ENCODE data around the gene BTN2A1.
"Not testable (repeated sequence)": the region's sequence is repeated elsewhere in the genome, so short reads cannot be mapped to it uniquely, and the experiment has no call there.

BTN2A1 gene

DNA sequence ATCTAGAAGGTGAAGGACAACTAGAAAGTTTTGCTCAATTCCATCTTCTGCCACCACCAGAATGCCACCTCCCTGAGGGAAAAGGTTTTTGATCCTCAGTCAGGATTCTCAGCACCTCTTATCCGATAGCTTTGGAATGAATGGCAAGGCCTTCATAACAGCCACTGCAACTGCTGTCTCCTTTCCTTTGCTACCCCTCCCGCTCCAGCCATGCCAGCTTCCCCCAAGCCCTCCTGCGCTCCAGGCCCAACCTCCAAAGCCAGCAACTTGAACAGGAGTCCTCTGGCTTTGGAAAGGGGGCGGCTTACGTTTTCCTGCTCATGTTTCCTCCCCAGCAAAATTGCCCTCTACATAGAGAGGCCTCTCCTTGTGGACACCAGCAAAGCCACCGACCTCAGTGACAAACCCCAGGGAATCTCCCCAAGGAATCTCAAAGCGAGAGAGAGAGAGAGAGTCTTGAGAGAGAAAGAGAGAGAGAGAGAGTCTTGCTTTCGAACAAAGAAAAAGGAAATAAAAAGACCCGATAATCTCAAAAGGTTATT lies 420 bp upstream of the BTN2A1 start:
- H3K4me3 ChIP-seq (ENCODE audit: low read depth, low read length), result peak overlapping the region; percentile 46
- DNase-seq (ENCODE audit: low read depth), result no peak
- TF ChIP-seq, protein P1, sequence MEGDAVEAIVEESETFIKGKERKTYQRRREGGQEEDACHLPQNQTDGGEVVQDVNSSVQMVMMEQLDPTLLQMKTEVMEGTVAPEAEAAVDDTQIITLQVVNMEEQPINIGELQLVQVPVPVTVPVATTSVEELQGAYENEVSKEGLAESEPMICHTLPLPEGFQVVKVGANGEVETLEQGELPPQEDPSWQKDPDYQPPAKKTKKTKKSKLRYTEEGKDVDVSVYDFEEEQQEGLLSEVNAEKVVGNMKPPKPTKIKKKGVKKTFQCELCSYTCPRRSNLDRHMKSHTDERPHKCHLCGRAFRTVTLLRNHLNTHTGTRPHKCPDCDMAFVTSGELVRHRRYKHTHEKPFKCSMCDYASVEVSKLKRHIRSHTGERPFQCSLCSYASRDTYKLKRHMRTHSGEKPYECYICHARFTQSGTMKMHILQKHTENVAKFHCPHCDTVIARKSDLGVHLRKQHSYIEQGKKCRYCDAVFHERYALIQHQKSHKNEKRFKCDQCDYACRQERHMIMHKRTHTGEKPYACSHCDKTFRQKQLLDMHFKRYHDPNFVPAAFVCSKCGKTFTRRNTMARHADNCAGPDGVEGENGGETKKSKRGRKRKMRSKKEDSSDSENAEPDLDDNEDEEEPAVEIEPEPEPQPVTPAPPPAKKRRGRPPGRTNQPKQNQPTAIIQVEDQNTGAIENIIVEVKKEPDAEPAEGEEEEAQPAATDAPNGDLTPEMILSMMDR (conservative IDR thresholded peaks at IDR 0.05; ENCODE audit: low read depth, low read length), result no peak

DNA sequence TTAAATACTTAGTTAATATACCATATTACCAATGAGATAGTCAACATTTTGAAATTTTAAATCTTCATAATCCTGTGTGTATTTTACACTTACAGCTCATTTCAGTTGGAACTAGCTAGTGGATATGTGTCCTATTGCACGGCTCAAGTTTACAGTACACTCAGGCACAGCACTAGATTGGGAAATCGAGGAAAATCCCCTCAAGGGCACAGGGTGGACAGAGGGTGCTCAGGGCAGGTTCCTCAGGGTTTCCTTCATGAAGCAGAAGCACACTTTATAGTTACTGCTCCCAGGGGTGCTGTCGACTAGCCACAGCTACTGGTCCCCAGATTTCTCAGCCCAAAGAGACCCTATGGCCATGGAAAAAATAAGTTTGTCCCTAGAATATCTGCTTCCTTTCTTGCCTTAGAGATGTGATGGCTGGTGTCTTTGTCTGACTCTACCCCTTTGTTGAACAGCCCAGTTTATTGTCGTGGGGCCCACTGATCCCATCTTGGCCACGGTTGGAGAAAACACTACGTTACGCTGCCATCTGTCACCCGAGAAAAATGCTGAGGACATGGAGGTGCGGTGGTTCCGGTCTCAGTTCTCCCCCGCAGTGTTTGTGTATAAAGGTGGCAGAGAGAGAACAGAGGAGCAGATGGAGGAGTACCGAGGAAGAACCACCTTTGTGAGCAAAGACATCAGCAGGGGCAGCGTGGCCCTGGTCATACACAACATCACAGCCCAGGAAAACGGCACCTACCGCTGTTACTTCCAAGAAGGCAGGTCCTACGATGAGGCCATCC lies 1.5 kb downstream of the BTN2A1 start:
- TF ChIP-seq, protein P1 (conservative IDR thresholded peaks at IDR 0.05; ENCODE audit: low read depth, low read length), result no peak
- H3K4me3 ChIP-seq (ENCODE audit: low read depth, low read length), result peak overlapping the region; percentile 3
- peak; percentile 24 for DNase-seq (ENCODE audit: low read depth)

DNA sequence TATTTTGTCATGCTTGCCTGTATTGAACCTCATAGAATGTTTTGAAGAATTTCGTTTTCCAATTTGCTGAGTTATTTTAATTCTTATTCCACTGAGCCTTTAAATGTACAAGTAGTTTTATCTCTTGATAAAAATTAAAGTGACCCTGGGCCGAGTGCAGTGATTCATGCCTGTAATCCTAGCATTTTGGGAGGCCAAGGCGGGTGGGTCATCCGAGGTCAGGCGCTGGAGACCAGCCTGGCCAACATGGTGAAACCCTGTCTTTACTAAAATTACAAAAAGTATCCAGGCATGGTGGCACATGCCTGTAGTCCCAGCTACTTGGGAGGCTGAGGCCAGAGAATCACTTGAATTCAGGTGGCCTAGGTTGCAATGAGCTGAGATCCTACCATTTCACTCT lies 3.6 kb downstream of the BTN2A1 start:
- H3K4me3 ChIP-seq (ENCODE audit: low read depth, low read length); DNase-seq (ENCODE audit: low read depth): not testable (repeated sequence)

DNA sequence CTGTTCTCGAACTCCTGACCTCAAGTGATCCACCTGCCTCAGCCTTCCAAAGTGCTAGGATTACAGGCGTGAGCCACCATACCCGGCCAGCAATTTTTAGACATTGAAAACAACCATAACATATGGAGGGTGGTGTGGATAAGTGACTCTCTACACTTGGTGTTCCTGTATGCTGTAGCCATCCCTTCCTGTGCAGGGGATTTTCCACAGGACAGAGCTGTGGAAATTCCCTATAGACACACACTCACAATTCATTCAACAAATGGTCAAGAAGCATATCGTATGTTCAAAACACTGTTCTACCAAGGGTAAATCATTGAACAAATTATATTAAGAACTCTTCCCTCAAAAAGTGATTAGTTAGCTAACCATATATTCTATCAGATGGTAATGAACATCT lies 6.3 kb downstream of the BTN2A1 start:
- no peak overlapping the region for H3K4me3 ChIP-seq (ENCODE audit: low read depth, low read length)
- no peak for DNase-seq (ENCODE audit: low read depth)
- TF ChIP-seq, protein P1 (conservative IDR thresholded peaks at IDR 0.05; ENCODE audit: low read depth, low read length), result no peak

DNA sequence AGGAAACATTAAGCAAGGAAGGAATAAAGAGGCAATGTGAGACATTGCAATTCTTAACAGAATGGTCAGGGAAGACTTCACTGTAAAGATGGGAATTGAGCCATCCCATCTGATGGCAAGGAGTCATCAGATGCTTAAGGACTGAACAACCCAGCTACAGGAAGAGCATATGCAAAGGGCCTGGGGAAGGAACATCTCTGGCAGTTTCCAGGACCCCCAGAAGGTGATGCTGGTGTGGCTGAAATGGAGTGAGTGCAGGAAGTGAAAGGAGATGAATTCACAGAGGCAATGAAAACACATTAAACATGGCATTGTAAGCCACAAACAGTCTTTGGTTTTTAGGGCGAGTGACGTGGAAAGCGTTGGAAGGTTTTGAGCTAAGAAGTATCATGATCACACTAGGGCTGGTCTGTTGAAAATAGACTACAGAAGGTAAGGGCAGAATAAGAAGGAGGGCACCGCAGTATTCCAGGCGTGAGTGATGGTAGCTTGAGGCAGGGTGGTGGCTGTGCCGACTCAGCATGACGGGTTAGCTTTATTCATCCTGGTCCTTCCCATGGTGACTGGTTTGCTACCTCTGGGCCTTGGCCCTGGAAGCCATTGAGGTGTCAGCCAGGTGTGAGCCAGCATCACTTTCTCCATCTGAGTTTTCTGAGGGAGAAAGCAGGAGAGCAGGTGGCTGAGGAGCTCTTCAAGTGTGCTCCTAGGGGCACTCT lies 6.8 kb downstream of the BTN2A1 start:
- TF ChIP-seq, protein P1 (conservative IDR thresholded peaks at IDR 0.05; ENCODE audit: low read depth, low read length), result no peak
- H3K4me3 ChIP-seq (ENCODE audit: low read depth, low read length), result no peak overlapping the region
- no peak for DNase-seq (ENCODE audit: low read depth)

DNA sequence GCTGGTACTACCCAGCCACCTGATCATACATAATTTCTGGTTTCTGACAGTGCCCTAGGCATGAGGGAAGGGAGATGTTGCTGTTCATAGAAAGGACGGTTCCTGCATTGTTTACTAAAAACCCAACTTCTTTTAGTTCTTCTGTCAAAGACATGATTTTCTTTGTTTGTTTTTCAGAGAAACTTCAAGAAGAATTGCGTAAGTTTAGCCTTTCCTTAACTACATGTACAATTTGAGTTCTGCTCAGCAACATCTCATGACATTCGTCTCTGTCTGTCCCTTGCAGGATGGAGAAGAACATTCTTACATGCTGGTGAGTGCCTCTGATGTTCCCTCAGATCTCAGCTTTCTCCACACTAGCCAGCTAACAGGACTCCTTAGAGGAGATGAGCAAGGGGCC lies 8.0 kb downstream of the BTN2A1 start:
- TF ChIP-seq, protein P1 (conservative IDR thresholded peaks at IDR 0.05; ENCODE audit: low read depth, low read length), result no peak
- no peak overlapping the region for H3K4me3 ChIP-seq (ENCODE audit: low read depth, low read length)
- no peak for DNase-seq (ENCODE audit: low read depth)

DNA sequence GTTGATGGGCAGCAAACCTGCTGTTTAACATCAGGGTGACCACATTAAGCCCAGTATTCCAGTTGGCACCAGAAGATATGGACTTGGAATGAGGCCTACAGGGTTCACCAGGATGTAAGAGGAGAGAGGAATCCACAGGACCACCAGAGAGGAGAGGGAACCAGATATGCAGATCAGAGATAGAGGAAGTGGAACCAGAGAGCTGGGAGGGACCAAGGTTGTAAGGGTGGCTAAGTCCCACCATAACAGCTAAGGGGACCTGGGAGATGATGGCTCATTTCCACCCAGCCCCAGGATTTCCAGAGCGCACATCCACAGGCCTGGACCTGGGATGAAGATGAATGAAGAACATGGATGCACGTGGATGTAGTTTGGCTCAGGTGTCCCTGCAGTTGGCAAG lies 11.1 kb downstream of the BTN2A1 start:
- TF ChIP-seq, protein P1 (conservative IDR thresholded peaks at IDR 0.05; ENCODE audit: low read depth, low read length), result no peak
- no peak overlapping the region for H3K4me3 ChIP-seq (ENCODE audit: low read depth, low read length)
- no peak for DNase-seq (ENCODE audit: low read depth)
